Measurements from ENCODE around the gene RGS10.
"Not testable (repeated sequence)": the region's sequence is repeated elsewhere in the genome, so short reads cannot be mapped to it uniquely, and the experiment has no call there.

RGS10 gene

DNA sequence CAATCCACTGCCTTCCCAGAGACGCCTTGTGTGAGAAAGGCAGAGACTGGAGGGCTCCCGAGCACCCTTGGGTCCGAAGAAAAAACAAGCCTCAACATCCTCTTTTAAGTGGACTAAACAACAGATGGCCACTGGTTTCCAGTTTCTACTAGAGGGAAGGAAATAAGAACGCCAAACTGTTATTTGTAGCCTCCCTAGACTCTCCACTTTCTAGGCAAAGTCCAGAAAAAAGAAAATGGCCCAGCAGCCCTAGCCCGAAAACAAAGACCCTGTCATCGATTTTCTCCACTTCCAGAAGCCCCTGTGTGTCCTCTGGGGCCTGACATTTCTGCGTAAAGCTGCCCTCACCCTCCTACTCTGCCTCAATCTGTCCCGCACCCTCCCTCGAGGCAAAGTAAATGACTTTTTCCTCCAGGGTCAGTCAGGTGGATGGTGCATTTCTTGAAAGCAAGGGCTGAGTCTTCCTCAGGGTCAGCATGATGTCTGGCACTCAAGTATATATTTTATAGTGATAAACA is 6.0 kb downstream of the RGS10 start:
- Histone ChIP-seq H3K9me3 (ENCODE audit: severe bottlenecking) (no peaks in the 10 kb centered on the region), H3K4me3 (ENCODE audit: low read depth, low read length) (peak overlapping the region; percentile 27), H3K36me3 (no peaks in the 10 kb centered on the region), H3K27me3 (ENCODE audit: insufficient read depth, low read depth, severe bottlenecking) (no peaks in the 10 kb centered on the region), H3K27ac (peak overlapping the region; percentile 79)
- TF ChIP-seq, protein P1, sequence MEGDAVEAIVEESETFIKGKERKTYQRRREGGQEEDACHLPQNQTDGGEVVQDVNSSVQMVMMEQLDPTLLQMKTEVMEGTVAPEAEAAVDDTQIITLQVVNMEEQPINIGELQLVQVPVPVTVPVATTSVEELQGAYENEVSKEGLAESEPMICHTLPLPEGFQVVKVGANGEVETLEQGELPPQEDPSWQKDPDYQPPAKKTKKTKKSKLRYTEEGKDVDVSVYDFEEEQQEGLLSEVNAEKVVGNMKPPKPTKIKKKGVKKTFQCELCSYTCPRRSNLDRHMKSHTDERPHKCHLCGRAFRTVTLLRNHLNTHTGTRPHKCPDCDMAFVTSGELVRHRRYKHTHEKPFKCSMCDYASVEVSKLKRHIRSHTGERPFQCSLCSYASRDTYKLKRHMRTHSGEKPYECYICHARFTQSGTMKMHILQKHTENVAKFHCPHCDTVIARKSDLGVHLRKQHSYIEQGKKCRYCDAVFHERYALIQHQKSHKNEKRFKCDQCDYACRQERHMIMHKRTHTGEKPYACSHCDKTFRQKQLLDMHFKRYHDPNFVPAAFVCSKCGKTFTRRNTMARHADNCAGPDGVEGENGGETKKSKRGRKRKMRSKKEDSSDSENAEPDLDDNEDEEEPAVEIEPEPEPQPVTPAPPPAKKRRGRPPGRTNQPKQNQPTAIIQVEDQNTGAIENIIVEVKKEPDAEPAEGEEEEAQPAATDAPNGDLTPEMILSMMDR (IDR thresholded peaks at IDR 0.05; ENCODE audit: low read depth, low read length): no peak
- peak; percentile 37 for DNase-seq

DNA sequence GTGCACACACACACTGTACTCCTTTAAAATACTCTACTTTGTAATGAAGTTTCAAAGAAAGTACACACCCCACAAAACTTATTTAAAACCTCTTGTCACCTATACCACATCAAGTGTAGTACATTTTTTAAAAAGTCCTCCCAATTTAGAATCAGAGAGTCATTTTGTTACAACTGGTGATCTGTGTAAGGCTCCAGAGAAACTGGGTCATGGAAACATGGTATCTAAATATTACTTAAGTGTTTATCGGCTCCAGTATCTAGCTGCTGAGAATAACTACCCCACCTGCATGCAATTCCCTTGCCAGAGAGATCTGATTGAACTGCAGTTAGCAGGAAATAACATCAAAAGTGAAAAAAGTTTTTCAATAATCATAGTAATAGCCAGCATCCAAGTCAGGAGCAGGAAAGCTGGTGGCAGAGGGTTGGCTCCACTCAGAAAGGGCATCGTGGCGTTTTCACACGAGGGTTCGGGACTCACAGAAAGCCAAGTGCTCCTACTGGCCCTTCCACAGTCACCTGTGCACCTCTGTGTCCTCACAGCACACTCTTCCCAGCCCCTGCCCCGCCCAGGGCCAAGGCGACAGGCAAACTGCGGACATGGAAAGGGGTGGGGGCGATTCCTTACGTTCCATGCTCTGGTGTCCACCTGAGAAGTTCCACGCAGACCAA is 6.5 kb downstream of the RGS10 start:
- H3K27me3 ChIP-seq (ENCODE audit: insufficient read depth, low read depth, severe bottlenecking): no peaks in the 10 kb centered on the region
- peak overlapping the region; percentile 79 for H3K27ac ChIP-seq
- H3K4me3 ChIP-seq (ENCODE audit: low read depth, low read length): peak overlapping the region; percentile 27
- H3K9me3 ChIP-seq (ENCODE audit: severe bottlenecking): no peaks in the 10 kb centered on the region
- peak; percentile 60 for DNase-seq
- TF ChIP-seq, protein P1 (IDR thresholded peaks at IDR 0.05; ENCODE audit: low read depth, low read length): no peak
- H3K36me3 ChIP-seq: no peaks in the 10 kb centered on the region

DNA sequence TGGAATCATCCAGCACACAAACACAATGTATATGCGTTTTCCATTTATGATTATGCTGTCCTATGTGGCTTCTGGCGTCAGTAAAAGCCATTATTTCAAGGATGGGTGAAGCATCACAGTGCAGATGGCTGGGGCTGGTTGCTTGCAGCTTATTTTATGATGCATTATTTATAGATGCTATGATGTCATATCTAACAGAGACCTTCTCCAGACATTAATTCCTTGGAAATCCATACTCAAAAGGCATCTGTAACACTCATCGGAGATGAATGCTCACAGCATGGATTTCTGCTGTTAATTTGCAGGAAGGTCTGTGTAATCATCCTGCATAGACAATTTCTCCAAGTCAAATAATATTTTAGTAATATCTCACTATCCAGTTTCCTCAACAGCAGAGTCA is 7.2 kb downstream of the RGS10 start:
- TF ChIP-seq, protein P1 (IDR thresholded peaks at IDR 0.05; ENCODE audit: low read depth, low read length): no peak
- no peak for DNase-seq
- Histone ChIP-seq H3K36me3 (no peaks in the 10 kb centered on the region), H3K9me3 (ENCODE audit: severe bottlenecking) (no peaks in the 10 kb centered on the region), H3K27me3 (ENCODE audit: insufficient read depth, low read depth, severe bottlenecking) (no peaks in the 10 kb centered on the region), H3K27ac (peak overlapping the region; percentile 79), H3K4me3 (ENCODE audit: low read depth, low read length) (no peak overlapping the region)

DNA sequence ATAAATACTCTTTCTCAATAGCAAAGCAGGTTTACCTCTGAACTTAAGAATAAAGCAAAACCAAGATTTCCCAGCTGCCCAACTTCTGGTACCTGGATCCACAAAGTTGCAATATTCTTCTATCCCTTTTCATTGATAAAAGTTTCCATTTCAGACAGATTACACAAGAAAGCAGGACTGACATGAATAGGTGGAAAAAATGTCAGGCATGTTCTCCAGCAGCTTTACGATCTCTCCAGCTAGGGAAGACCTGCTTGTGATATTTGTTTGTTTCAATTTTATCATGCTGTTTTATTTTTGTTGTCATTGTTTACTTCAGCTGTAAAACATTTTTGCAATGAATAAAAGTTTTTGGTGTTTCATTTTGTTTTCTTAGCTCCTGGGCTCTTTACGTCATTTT is 9.0 kb downstream of the RGS10 start:
- Histone ChIP-seq H3K9me3 (ENCODE audit: severe bottlenecking) (no peaks in the 10 kb centered on the region), H3K27ac (no peak overlapping the region), H3K4me3 (ENCODE audit: low read depth, low read length) (no peak overlapping the region), H3K27me3 (ENCODE audit: insufficient read depth, low read depth, severe bottlenecking) (no peaks in the 10 kb centered on the region), H3K36me3 (no peaks in the 10 kb centered on the region)
- TF ChIP-seq, protein P1 (IDR thresholded peaks at IDR 0.05; ENCODE audit: low read depth, low read length): no peak
- no peak for DNase-seq

DNA sequence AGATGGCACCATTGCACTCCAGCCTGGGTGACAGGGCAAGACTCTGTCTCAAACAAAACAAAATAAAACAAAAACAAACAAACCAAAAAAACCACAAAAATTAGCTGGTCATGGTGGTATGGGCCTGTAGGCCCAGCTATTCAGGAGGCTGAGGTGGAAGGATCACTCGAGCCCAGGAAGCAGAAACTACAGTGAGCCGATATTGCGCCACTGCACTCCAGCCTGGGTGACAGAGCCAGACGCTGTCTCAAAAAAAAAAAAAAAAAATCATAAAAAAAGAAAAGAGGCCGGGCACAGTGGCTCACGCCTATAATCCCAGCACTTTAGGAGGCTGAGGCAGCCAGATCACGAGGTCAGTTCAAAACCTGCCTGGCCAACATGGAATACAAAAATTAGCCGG is 9.7 kb downstream of the RGS10 start:
- not testable (repeated sequence) for H3K4me3 ChIP-seq (ENCODE audit: low read depth, low read length); H3K36me3 ChIP-seq; H3K27me3 ChIP-seq (ENCODE audit: insufficient read depth, low read depth, severe bottlenecking); H3K9me3 ChIP-seq (ENCODE audit: severe bottlenecking); H3K27ac ChIP-seq; DNase-seq

DNA sequence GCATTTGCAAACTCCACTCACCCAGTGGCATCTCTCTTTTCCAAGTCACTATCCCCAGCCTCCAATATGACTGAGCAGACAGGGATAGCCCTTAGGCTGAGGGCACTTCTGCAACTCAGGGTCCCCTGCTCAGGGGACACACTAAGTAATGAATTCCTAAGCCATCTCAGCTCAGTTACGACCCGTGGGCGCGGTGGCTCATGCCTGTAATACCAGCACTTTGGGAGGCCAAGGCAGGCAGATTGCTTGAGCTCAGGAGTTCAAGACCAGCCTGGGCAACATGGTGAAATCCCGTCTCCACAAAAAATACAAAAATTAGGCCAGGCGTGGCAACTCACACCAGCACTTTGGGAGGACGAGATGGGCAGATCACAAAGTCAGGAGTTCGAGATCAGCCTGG is 10.3 kb downstream of the RGS10 start:
- not testable (repeated sequence) for H3K36me3 ChIP-seq; DNase-seq; H3K27me3 ChIP-seq (ENCODE audit: insufficient read depth, low read depth, severe bottlenecking); H3K27ac ChIP-seq; H3K4me3 ChIP-seq (ENCODE audit: low read depth, low read length); H3K9me3 ChIP-seq (ENCODE audit: severe bottlenecking)

DNA sequence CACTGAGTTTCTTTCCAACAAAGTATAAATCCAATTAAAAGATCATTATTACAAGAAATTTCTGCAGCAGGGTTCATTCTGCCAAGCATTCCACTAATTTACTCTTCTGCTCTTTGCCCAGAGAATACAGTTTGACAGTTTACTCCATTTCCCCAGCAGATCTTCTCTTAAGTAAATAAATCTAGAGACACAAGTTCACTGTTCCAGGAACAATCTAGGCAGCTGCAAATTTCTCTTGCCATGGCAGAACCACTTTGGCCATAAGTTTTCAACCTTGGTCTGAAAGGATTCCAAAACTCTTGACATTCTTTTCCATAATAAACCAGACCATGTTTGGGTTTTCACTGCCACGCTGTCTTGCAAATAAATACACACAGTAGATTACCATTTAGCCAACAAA is 11.5 kb downstream of the RGS10 start:
- TF ChIP-seq, protein P1 (IDR thresholded peaks at IDR 0.05; ENCODE audit: low read depth, low read length): no peak
- Histone ChIP-seq H3K27ac (no peak overlapping the region), H3K9me3 (ENCODE audit: severe bottlenecking) (no peaks in the 10 kb centered on the region), H3K27me3 (ENCODE audit: insufficient read depth, low read depth, severe bottlenecking) (no peaks in the 10 kb centered on the region), H3K4me3 (ENCODE audit: low read depth, low read length) (no peak overlapping the region), H3K36me3 (no peaks in the 10 kb centered on the region)
- no peak for DNase-seq

DNA sequence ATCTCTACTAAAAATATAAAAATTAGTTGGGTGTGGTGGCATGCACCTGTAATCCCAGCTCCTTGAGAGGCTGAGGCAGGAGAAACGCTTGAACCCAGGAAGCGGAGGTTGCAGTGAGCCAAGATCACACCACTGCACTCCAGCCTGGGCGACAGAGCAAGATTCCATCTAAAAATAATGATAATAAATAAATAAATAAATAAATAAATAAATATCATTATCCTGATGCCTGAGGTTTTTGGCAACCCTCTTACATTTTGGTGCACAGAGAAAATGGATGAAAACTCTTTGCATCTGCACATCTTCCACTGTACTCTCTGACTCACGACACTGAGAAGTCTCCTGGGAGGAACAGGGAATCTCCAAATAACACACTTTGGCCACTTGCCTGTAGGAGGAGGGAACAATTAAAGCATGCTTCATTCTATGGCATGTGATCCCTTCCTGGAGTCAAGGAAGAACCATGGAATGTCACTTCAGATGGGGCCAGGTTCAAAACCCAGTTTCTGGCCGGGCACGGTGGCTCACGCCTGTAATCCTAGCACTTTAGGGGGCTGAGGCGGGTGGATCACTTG is 13.8 kb downstream of the RGS10 start:
- DNase-seq: not testable (repeated sequence)
- peaks cover 14% of the 10 kb centered on the region for H3K36me3 ChIP-seq

More for the DNA sequence above, 13.8 kb downstream of the RGS10 start:
- not testable (repeated sequence) for H3K4me3 ChIP-seq (ENCODE audit: low read depth, low read length); H3K27me3 ChIP-seq (ENCODE audit: insufficient read depth, low read depth, severe bottlenecking); H3K9me3 ChIP-seq (ENCODE audit: severe bottlenecking); H3K27ac ChIP-seq

Data from WERI-Rb-1 (cell line).